Measurements from ENCODE around the gene ASCC3.

Gene ASCC3

DNA sequence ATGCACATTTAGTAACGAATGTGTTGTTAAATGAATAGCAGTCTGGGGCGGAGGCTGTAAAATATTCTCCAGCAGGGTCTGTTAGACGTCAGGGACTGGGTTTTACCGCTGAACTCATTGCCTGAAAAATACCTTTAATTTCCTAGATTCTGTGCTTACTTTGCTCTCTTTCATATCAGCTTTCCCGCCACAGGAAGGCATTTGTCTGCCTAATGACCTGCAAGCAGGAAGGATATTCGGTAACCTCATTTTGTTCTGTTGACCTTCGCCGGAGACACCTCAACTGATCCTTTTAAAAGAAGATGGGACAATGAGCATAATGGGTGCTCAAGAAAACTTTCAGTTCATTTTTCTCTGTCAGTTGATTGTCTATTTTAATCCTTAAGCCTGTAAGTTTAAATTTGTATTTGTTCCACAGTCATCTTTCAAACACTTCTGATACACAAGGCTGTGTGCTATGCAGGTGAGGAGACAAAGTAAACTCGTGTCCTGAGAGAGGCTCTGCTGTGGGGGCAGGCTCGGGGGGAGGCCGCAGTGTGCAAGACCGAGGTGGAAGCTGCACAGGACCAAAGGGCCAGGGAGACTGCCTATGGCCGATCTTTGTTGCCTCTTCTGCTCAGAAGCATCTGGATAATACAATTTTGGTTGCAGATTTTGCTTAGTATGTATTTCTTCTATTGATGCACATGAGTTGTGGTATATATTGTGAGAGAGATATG, 389.0 kb downstream of the ASCC3 start:
- no peak for DNase-seq (ENCODE audit: low read depth)

DNA sequence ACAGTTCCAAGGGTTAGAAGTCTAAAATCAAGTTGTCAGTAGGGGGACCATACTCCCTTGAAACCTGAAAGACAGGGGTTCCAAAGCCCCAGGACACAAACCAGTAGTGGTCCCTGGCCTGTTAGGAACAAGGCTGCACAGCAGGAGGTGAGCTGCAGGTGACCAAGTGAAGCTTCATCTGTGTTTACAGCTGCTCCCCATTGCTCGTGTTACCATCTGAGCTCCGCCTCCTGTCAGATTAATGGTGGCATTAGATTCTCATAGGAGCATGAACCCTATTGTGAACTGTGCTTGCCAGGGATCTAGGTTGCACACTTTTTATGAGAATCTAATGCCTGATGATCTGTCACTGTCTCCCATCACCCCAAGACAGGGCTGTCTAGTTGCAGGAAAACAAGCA, 391.1 kb downstream of the ASCC3 start:
- DNase-seq (ENCODE audit: low read depth) = no peak

DNA sequence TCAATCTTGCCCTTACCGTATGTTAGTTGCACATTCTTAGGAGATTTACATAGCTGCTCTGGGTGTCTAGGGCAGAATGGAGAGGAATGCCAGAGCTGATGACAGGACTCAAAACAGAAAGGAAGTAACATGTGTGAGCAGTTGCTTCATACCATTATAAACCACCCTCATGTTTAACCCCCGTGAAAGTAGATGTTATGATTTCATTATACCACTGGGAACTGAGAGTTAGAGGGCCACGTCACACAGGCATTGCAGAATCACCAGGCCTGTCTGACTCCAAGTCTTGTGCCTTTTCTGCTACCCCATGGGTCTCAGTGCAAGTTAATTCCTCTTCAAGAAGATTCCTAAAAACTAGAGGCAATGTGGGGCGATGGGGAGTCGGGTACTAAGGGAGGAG, 392.9 kb downstream of the ASCC3 start:
- no peak for DNase-seq (ENCODE audit: low read depth)

DNA sequence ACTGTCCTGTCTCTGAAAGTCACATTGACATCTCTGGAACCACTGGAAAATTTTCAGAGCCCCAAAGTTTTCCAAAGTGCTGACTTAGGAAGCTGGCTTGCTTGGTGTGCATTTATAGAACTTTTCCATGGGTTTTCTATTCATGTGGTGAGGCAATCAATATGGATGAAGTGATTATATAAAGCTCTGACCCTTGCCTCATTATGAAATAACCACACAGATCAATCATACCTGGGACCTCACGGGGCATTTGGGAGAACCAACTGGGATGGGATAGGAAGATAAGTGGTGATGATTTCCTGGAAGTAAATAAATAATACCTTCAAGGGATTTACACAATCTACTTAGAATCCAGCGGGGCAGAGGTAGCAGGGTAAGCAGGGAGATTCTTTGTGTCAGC, 393.5 kb downstream of the ASCC3 start:
- no peak for DNase-seq (ENCODE audit: low read depth)

DNA sequence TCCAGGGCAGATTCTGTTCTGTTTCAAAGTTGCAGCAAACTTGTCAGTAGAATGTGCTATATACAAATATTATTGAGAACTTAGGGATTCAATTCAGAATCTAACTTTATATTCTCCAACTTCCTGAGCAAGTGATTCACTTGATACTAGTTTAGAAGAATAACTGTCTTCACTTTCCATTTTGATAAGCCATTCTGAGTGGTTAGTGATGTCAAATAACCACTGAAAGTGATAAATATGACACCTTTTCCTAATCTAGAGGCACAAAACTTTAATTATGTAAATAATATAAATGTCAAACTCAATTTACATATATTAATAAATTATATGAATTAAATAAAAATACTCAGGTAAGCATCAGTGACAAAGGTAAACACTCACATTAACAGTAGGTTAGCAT, 395.9 kb downstream of the ASCC3 start:
- no peak for DNase-seq (ENCODE audit: low read depth)

DNA sequence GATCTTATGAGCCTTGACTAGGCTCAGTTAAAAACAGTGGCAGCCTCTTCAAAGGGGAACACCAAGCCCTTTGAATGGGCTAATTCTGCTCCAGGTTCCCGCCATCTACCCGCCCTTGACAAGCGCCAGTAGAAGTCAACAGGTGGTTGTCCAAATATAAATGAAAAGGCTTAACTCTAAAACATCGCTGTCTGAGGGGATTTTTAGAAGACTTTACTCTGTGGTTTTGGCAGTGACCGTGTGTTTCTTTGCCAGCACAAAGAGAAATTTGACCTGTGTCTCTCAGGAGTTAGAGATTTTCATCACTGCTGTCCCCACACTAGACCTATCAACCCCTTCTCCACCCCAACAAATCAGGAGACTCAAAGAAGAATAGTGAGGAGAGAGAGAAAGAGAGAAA, 396.7 kb downstream of the ASCC3 start:
- no peak for DNase-seq (ENCODE audit: low read depth)

DNA sequence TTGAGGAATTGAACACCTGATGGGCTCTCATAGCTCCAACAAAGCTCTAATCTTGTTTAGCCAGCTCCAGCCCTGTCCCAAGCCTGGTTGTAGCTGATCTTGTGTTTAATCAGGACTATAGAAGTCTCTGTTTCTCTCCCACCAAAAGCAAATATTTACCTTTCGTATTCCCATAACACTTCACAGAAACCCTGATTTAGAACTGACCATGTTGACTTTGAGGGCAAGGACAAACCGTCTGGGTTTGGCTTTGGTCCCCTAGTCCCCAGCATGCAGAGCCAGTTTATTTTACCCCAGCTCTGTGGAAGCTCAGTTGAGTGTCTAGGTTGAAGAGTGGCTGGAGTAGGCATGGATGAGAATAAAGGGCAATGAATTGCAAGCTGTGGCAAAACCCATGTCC, 398.4 kb downstream of the ASCC3 start:
- DNase-seq (ENCODE audit: low read depth) = no peak

DNA sequence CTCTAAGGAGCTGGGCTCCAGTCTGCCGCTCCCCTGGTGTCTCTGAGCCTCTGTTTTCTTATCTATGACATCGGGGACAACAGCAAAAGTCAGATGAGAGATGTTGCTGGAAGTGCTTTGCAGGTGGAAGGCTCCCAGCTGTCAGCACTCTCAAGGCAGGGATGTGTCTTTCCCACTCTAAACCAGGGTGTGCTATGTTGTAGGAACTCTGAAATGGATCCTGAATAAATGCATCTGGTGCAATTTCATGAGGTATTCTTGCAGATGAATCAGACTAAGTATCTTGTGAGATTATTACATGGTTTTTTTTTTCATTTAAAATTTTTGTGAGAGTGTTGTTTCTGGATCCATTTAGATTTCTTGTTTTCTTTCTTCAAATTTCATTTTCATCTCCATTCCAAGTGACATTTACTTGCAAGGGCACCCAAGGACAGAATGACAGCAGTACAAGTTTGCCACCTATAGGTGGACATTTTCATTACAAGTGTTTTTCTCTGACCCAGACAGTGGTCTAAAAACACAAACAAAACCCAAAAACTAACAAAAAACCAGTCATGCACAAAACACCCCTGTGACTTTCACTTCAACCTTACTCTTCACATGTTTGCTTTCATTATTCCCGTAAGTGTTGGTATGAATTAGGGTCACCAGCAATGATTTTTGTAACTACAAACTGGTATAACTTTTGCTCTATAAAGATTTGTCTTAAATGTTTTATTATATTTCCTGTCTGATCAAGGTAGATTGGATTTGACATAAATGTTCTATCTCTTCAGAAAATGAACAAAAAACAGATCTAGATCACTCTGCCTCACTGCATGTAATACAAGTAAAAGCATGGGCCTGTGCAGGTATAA, 401.7 kb downstream of the ASCC3 start:
- DNase-seq (ENCODE audit: low read depth) = no peak

DNA sequence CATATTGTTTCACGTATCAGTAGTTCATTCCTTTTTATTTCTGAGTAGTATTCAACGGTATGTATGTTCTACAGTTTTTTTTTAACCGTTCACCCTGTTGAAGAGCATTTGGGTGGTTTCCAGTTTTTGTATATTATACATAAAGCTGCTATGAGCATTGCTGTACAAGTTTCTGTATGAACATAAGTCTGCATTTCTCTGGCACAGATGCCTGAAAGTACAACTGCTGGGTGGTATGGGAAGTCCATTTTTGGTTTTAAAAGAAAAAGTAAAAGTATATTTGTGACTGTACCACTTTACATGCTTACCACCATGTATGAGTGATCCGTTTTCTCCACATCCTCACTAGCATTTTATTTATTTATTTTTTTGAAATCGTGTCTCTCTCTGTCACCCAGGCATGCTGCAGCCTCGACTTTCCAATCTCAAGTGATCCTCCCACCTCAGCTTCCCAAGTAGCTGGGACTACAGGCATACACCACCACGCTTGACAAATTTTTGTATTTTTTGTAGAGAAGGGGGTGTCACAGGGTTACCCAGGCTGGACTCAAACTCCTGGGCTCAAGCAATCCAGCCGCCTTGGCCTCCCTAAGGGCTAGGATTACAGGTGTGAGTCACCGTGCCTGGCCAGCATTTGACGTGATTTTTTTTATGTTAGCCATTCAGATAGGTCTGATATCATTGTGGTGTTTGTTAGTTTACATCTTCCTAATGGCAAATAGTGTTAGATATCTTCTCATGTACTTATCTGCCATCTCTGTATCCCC, 405.4 kb downstream of the ASCC3 start:
- DNase-seq (ENCODE audit: low read depth) = no peak

DNA sequence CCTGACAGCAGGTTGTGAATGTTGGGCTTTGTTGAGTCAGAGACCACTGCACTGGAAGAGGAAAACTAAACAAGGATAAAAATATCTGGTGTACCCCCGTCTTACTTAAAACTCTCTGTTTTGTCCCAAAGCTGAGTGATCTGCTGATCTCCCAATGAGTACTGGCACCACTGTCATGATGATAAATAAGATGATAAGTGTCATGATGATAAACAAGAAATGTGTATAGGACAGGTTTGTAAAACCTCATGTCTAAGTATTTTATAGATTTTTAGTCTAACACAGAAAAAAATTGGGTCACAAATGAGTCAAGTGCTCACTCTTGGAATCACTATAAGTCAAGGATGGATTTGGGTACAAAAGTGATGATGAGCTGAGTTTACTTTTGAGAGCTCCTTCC, 407.9 kb downstream of the ASCC3 start:
- DNase-seq (ENCODE audit: low read depth) = no peak

DNA sequence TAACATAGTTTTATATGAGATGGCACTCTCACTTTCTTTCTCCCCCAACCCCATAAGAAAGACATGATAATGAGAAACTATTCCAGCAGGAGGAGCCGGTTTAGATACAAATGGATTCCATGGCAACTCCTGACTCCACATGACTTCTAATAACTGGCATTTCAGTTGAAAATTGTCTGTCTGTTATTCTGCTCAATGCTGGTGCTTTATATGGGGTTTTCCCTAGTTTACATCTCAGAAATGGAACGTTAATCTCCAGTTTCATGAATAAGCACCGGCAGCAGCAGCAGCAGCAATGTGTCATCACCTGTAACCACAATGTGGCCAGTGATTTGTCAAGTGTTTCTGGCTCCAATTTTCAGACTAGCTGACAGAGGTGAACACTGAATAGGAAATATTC, 408.5 kb downstream of the ASCC3 start:
- DNase-seq (ENCODE audit: low read depth) = no peak

DNA sequence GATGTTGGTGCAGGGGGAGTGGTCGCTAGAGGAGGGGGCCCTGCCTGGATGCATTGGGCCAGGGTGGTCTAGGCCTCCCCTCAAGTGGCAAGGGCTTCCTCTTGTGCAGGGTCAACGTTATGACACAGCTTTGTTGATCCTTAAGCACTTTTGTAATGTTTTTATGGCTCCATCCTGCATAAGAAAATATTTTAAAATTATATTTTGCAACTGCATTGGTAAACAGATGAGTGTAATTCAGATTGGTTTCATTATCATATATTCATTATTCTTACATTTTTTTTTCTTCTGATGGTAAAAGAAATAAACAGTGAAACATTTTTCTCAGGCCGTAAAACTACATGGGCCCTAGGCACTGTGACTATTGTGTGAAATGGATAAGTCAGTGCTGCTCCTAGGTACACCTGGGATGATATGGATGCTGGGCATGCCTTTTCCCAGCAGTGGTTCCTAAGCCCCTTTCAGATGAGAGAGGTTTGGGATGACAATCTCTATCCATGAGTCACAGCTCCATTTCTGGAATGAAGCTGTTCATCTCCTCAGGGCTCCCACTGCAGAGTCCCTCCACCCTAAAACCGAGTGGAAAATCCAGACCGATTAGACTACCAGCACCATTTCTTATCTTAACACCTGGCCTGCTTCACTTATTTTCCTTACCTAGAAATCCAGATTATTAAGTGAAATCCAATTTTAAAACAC, 410.6 kb downstream of the ASCC3 start:
- DNase-seq (ENCODE audit: low read depth) = no peak

DNA sequence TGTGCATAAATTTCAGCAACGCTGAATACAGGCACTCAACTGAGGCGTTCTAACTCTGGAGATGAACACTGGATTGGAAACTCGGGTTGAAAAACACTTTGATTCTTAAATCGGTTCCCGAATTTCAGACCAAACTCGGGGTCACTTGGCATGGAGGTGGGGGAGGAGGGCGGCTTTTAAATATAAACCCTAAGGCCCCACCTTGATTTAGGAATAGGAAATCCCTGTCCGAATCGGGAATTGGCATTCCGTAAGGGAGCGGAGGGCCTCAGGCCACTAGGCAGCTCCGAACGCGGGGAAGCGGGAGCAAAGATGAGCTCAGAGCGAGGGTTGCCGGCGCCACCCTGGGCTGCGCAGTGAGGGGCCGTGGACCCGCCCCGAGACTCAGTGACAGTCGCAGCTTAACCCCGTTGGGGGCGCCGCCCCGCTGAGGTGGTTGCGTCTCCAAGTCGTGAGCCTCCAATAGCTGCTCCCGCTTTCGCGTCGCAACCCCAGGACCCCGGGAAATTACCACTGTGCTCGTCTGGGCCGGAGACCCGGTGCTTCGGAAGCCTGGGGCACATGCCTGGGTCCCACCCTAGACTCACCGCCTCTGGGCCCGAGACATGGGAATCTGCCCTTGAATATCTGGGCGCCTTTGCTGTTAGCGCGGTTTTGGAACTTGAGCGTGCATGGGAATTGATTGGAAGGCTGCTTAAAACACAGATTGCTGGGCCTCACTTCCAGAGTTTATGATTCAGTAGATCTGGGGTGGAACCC, 411.8 kb downstream of the ASCC3 start:
- DNase-seq (ENCODE audit: low read depth) = no peak

DNA sequence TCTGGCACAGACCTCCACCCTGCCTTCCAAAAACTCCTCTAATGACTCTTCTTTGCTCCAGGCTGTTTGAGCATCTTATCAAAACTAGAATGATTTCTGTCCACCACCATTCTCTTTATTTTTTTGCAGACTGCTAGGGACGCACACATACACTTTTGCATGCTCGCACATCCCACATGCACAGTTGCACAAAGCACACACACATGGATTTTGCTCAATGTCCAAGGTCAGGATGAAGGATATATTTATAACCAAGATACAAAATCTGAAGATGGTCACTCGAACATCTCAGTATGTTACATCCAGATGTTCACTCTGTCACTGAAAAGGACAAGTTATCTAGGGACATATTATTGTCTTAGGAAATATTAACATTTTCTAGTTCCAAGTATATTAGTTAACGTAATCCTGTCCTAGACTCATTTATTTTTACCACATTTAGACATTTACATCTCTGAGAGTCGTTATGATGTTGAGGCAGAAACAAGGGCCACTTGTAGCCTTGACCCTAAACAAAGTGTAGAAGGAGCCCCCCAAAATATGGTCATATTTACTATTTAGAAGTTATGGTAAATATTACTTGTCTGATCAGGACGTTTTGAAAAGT, 413.0 kb downstream of the ASCC3 start:
- DNase-seq (ENCODE audit: low read depth) = no peak

DNA sequence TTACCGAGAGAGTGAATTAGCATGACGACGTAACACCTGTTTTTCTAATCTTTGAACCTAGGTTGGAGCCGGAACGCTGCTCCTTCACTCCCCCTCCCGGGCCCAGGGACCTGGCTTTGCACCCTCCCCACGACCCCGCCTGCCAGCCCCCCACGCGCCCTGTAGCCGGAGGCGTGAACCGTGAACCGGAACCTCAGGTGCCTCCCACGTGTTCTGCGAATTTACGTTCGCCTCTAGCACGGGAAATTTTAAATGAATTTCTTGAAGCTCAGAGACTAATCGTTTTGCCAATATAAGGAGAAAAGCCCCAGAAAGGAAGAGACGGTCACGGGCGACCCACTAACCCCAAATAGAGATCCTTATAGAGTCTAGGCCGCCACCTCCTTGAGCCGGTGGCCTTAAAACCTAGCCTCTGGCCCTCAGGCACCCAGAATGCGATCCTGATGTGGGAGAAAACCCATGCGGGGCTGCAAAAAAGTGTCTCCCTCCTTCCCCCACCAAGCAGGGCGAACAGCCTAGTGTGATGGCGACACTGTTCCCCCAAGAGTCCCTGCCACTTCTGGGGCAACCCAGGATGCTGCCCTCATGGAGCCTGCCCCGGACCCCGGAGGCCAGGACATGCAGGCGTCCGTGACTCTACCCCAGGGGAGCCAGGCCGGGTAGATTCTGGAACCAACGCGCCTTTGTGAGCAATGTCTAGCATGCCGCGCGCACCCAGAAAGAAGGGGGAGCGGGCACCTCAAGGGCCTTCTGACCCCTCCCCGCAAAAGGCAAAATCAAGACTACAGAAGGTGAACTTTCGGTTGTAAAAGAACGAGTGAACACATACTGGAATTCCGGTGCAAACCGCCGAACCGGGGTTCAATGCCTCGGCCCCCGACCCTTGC, 413.8 kb downstream of the ASCC3 start:
- no peak for DNase-seq (ENCODE audit: low read depth)

DNA sequence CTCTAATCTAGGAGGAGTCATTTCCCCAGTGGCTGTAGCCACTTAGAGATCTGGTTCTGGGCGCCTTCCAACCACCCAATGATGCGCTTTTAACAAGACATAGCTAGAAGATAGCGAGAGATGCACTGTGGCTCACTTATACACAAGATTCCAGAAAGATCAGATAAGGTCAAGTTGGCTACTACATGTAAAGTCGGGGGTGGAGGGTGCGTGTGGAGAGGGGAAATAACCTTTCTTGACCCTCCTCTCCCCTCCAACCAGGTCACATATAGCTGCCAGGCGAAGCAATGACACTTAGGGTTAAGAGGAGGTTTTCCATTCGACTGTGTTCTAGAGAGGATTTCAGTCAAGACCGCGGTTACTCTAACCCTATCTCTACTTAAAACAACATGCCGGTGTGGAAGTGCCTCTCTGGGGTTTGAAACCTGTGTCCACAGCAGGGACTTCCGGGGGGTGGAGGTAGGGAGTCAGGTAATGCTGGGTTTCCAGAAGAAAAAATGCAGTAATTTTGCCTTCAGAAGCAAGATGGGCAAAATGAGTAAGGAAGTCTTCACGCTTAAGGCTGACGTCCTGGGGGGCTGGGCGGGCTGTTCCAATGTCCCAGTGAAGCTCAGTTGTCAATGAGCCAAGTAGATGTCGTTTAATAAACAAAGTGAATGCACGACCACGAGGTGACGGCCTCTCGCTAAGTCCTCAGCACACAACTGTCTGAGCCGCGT, 414.6 kb downstream of the ASCC3 start:
- DNase-seq (ENCODE audit: low read depth) = no peak

DNA sequence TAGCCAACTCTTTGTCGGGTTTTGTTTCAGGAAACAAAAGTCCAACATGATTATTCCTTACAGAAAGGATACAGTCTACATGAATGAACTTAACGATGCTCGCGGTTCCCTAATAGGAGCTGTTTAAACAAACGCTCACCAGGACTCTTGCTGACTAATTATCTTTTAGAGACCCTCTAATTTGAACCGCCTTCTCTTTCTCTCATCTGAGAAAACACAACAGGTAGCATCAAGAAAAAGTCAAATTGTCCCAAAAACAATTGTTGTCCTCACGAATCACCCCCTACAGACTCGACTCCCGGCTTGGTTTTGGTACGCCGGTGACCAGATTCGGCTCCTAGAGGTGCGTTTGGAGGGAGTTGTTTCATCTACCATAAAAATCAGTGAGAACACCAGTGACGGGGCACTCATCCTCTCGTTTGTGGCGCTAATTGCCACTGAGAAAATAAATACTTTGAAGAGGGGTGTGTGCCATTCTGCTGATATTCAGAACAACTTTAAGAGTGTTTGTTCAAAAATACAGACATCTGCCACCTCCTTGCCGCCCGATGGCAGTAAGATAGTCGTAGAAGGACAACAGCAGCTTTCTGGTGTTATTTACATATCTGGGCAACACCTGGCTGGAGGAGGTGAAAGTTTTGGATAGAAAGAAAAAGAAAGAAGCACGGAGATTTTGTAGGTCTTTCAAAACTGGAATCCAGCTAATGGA, 415.3 kb downstream of the ASCC3 start:
- no peak for DNase-seq (ENCODE audit: low read depth)

DNA sequence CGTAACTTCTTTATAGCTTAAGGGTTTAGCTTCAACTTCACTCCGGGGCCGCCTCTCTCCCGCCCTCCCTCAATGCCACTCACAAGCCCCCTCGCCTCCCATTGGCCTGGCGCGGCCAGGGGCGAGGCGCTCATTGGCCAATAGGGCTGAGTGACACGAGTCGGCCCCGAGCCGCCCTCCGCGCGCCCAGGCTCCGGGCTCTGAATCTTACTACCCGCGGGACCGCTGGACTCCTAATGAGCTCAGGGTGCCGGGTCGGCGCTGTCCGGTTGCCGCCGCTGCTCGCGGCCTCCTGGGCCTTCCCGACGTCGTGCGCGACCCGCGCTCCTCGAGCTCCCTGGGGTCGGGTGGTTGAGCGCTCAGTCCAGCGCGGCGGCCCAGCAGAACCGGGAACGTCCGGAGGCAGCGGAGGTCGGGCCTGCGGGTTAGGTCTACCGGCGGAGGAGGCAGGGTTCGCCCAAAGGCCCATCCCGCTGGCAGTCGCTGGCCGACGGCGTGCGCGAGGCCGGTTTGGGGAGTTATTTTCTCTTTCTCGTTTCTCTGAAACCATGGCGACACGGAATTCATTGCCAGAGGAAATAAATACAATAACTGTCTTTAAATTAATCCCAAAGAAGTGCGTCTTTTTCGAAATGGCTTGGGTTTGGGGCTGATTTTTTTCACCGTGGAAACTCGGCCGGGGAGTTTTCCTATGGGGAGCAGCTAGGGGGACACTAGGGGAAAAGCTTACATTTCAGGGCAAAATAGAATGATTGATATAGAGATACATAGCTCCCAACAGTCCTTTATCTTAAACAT, 416.0 kb downstream of the ASCC3 start, which contains the start of gene SIM1:
Gene SIM1, minus strand, starts transcription at position 19 of the 798 bp plus-strand sequence. CDS start 1,453 bp downstream, outside the sequence.
- DNase-seq (ENCODE audit: low read depth) = no peak

Data from stimulated activated CD4-positive, alpha-beta T cell treated with anti-CD3 and anti-CD28 coated beads, Interleukin-2, amount 100 ng/mL, for 4 hours (primary cell).